Adrenal gland (tissue), 5 donors: Measurements from ENCODE around the gene ICE2.

Experiments
- CTCF ChIP-seq, 6 experiments: fragments of 450-650 bp in 4 of 6; fragments of 200-600 bp in 2 of 6; sonication (generic) in 1 of 6; IDR thresholded peaks; 1 replicate in 5 of 6; 2 replicates in 1 of 6; pipeline versions ENCODE4 v1.5.1 to v1.8.0; 2016 to 2021; ENCODE audit warnings: antibody characterized with exemption in 6 of 6, mild to moderate bottlenecking in 2 of 6, moderate library complexity in 1 of 6
- POLR2A ChIP-seq, 2 donors: fragments of 450-650 bp; IDR thresholded peaks; one replicate each; pipeline ENCODE4 v1.6.1; 2017; ENCODE audit warnings: antibody characterized with exemption in 2 of 2, mild to moderate bottlenecking in 2 of 2, moderate library complexity in 1 of 2
- donor health status: DM: no; HTN: no; CAD: no.

GRCh38 chr15:60371175-60372051 is 107.5 kb downstream of the ICE2 start:
- TF ChIP-seq CTCF (IDR thresholded peaks at IDR 0.05) (no peak), POLR2A (IDR thresholded peaks at IDR 0.05) (peak in 1 of 2 donors; percentile 59)
